GM12874 (cell line): ENCODE data around the gene ZYG11B.

Experiments
- TF ChIP-seq, protein P1 (sequence below): IDR thresholded peaks from 2 replicates; pipeline ENCODE4 v1.5.1; 2011; ENCODE audit warnings: low read depth, mild to moderate bottlenecking, control low read depth, low read length, moderate library complexity; ENCODE audit not compliant: insufficient read depth

ZYG11B gene

DNA sequence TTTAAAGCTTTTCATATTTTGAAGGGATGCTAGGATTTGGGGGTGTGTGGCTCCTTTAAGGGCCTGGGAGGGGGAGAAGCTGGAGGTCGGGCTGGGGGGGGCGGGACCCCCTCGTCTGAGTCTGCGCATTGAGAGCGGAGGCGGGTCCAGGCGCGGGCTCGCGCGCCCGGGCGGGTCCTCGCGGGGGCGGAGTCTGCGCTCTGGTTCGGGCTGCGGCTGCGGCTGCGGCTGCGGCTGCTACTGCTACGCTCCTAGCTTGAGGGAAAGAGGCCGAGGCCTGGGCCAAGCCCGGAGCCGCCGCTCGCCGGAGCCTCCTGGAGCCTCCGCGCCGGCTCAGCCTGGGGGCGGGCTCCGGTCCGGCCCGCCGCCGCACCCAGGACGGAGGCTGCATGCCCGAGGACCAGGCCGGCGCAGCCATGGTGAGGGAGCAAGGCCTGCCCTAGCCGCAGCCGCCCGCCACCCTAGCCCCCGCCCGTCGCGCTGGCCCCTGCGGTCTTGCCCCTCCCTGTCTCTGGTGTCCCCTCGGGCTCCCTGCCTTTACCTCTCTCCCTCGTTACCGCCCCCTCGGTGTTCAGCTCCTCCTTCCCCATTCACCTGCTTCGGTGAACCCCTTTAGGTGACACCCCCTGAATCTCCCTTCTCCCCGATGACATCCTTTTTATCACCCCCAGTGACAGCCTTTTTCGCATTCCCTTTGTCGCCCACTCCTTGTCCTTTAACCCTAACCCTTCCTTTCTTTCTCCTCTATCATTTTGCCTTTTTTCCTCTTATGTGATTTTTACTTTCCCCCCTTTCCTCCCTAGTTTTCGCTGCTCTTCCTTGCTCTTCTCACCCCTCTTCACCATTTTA lies at the start of gene ZYG11B:
Gene ZYG11B (plus strand): TSS at position 189 of the 849 bp plus-strand sequence. CDS start 201 bp downstream, at position 390.
- TF ChIP-seq, protein P1, sequence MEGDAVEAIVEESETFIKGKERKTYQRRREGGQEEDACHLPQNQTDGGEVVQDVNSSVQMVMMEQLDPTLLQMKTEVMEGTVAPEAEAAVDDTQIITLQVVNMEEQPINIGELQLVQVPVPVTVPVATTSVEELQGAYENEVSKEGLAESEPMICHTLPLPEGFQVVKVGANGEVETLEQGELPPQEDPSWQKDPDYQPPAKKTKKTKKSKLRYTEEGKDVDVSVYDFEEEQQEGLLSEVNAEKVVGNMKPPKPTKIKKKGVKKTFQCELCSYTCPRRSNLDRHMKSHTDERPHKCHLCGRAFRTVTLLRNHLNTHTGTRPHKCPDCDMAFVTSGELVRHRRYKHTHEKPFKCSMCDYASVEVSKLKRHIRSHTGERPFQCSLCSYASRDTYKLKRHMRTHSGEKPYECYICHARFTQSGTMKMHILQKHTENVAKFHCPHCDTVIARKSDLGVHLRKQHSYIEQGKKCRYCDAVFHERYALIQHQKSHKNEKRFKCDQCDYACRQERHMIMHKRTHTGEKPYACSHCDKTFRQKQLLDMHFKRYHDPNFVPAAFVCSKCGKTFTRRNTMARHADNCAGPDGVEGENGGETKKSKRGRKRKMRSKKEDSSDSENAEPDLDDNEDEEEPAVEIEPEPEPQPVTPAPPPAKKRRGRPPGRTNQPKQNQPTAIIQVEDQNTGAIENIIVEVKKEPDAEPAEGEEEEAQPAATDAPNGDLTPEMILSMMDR: no peak

DNA sequence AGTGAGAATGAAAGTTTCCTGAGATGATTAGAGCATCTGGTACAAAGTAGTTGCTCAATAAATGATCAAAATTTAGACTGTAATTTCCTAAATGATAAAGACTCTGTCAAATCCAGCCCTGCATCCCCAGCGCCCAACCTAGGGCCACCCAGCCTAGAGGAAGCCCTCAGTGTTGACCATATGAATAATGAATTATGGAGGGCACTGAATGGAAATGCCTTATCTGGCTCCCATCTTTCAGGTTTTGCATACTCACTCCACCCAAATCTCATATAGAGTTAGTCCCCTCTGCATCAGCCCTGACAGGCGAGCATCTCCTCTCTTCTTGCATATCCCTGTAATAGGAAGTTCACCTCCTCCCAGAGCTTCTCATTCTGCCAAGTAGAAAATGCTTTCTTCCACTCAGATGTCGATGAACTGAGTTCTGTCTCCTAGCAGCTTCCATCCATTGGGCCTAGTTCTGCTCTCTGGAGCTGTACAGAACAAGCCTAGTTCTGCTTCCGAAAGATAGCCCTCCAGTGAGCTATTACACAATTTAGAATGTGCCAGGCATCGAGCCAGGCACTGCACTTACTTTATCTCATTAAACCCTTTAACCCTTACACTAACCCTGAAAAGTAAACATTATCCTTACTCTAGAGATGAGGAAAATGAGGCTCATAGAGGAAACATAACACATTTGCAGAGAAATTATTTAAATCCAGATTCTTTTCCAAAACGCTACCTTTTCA lies 49.0 kb upstream of the ZYG11B start:
- TF ChIP-seq, protein P1: no peak

DNA sequence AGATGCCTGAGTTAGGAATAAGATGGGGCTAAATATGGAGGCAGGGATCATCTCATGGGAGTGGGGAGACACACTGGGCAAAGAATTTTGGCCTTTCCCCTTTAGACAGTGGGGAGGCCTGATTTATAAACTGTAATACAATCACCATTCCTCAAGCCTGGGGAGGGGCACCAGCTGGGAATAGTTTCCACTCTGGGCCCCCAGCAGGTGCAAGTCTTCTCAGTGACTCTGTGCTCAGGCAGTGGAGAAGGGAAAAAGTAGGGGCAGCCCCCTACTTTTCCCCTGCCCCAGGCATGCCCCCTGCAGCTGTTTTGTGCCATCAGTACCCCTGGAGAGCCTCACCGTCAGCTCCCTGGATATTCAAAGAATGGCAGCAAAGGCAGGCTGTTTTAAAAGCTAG lies 47.2 kb upstream of the ZYG11B start:
- TF ChIP-seq, protein P1: no peak

DNA sequence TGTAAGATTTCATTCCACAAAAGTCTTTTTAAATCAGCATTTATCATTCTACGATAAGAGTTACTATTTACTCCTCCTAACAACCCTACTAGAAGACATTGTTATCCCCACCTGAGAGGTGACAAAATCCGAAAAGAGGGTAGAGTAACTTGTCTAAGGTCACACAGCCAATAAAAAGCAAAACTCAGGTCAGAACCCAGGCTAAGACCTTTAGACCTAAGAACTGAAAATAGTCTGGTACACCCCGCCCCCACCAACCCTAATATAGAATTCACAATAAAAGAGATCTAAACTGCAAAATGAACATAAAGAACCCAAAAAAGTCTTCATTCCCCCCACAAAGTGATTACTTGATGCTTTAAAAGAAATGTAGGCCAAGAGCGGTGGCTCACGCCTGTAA lies 46.8 kb upstream of the ZYG11B start:
- TF ChIP-seq, protein P1: no peak

DNA sequence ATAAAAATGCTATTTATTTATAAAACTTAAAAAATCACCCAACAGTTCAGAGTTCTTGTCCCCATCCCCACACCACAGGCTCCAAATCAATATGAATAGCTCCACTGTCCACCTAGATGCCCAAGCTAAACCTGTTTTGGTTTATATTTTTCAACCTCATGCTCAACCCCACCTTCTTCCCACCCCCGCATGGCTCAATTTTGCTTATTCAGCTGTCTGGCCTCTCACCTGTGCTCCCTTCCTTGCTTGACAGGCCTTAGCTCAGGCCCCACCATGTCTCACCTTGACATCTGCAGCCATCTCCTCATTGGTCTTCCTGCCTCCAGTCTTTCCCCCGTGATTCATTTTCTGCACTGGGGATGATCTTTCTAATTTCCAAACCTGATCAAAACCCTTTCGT lies 45.9 kb upstream of the ZYG11B start:
- TF ChIP-seq, protein P1: no peak

DNA sequence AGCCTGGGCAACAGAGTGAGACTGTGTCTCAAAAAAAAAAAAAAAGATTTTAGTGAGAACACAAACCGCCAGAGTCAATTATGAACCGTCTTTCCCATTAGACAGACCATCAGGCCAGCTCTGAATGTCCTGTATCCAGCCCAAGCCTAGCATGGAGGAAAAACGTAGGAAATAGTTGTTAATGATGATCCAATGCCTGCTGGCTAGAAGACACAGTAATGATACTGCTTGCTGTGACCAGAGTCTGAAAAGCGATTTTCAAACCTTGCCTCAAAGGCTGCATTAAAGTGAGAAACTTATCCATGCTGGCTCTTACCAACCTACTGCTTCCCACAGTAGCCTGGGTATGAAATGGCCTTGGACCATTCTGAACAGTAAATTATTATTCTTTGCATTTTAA lies 45.1 kb upstream of the ZYG11B start:
- TF ChIP-seq, protein P1: no peak

DNA sequence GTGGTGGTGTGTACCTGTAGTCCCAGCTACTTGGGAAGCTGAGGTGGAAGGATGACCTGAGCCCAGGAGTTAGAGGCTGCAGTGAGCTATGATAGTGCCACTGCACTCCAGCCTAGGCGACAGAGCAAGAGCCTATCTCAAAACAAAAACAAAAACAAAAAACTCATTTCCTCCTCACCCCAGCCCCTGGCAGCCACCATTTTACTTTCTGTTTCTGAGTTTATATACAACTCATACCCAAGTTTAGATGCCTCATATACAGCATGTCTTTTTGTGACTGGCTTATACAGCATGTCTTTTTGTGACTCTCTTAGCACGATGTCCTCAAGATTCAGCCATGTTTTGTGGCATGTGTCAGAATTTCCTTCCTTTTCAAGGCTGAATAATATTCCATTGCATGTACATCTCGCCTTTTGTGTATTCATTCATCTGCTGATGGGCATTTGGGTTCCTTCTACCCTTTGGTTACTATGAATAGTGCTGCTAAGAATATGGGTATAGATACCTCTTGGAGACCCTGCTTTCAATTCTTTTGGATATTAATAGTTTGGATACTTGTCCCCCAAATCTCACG lies 42.8 kb upstream of the ZYG11B start:
- TF ChIP-seq, protein P1: no peak
